ENCODE measurements around the gene MARK4. TPM values are rescaled to one million over a fixed set of nuclear protein-coding genes. Genes with fewer than 3 reads are reported as not detected.
"Not testable (repeated sequence)": the region's sequence is repeated elsewhere in the genome, so short reads cannot be mapped to it uniquely, and the experiment has no call there.

Gene MARK4
- polyA plus RNA-seq, 10 donors = 20.2 to 35.0 (median 28.6) TPM

DNA sequence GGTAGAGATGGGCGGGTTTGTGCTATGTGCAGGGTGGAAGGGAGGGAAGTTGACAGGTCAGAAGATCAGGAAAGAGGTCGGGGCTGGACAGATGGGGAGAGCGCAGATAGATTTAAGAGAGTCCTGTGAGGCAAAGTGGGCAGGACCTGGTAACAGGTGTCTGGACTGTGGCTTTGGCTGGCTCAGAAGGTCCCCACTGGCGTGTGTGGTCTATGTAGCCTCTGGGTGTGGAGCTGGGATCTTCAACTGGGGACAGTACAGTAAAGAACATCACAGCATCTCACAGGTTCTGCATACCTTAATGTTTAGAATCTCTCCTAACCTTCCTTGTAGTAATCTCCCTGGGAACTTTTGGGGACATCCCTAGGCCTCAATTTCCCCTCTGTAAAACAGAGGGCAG, 53.9 kb downstream of the MARK4 start:
- no peak for DNase-seq

DNA sequence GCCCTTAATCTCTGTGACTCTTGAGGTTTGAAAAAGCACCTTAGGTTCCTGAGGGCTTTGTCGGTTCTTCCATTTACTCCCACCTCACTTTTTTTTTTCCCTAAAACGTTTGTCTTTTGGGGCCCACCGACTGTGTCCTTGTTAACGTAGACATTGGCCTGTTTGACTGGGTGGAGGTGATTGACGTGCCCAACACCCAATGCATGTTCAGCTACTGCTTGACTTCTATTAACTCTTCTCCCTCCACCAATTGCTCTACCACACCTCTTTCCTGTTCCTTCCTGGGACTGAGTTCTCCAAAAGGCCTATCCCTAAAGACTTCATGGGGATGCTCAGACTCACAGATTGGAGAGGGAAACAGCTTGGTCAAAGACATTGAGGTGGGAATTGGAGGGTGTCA, 54.4 kb downstream of the MARK4 start:
- no peak for DNase-seq

DNA sequence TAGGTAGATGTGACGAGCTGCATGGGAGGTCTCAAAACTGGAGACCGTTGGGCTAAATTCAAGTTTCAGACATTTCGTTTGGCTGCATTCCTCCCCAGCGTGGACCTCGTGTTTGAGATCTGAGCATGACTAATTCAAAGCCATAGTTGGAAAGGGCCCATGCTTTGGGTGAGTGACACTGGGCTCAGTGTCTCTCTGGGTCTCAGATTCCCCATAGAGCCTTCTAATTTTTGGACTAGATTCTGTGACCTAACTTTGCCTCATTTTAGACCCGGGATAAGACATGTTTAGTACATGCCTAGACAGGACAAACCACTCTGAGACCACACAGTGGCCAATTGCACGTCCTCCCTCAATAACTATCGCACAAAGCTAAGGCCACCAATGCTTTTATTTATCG, 55.0 kb downstream of the MARK4 start:
- no peak for DNase-seq

DNA sequence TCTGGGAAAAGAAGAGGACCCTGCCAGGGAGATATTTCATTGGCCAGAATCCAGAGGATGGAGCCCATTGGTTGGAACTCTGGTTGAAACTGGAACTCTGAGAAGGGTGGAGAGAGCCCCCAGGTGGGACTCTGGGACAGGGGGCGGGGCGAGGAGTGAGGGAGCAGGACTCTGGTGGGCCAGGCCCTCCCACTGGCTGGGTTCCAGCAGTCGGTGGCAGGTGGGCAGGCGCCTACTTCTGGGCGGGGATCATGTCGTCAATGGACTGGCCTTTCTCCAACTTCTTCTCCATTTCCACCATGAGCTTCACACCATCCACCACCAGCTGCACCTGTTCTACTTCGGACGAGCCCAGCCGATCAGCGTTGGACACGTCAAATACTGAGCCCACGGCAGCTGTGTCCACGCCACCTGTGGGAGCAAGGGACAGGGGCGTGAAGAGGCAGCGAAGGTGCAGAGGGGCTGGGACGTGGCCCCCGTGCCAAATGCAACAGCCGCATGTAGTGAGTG, 55.5 kb downstream of the MARK4 start:
- peak; percentile 53 to 69 (median 53) for DNase-seq

DNA sequence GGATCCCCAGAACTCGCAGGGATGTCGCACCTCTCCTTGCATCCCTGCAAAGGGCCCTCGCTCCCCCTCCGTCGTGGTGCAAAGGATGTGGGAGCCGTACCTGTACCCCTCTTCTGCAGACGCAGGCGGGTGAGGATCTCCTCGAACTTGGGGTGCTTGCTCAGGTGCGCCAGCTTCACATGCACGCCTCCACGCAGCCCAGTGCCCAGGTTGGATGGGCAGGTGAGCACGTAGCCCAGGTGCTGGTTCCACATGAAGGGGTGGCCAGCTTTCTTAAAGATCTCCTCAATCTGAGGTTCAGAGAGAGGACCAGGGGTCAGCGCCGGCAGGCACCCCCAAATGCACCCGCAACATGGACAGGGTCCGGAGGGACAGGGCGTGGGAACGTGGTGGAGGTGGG, 56.3 kb downstream of the MARK4 start:
- no peak for DNase-seq

DNA sequence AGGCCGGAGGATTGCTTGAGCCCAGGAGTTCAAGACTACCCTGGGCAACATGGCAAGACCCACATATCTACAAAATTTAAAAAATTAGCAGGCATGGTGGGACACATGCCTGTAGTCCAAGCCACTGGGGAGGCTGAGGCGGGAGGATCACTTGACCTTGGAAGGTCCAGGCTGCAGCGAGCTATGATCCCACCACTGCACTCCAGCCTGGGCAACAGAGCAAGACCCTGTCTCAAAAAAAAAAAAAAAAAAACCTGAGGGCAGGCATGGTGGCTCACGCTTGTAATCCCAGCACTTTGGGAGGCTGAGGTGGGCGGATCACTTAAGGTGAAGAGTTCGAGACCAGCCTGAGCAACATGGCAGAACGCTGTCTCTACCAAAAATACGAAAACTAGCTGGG, 58.3 kb downstream of the MARK4 start:
- DNase-seq = not testable (repeated sequence)

DNA sequence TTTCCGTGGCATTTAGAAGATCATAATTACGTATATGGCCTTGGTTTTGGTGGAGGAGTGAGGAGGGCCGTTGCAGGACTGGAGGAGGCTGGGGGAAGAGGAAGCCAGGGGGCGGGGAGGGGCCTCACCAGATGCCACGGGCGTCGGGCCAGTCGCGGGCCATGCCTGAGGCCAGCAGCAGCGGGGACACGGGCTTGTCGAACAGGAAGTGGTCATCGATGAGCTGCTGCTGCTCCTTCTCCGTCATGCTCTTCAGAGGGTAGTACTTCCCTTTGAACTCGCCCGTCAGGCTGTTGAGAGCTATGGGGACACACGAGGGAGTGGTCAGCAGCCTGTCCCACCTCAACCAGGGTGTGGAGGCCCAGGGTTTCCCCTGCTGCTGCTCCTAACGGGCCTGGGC, 60.5 kb downstream of the MARK4 start:
- peak in 1 of 3 donors; percentile 52 for DNase-seq

DNA sequence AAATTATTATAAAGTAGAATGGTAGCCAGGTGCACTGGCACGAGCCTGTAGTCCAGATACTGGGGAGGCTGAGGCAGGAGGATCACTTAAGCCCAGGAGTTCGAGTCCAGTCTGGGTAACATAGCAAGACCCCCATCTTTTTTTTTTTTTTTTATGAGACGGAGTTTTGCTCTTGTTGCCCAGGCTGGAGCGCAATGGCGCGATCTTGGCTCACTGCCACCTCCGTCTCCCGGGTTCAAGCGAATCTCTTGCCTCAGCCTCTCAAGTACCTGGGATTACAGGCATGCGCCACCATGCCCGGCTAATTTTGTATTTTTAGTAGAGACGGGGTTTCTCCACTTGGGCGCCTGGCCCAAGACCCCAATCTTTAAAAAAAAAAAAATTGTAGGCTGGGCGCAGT, 61.2 kb downstream of the MARK4 start:
- not testable (repeated sequence) for DNase-seq

DNA sequence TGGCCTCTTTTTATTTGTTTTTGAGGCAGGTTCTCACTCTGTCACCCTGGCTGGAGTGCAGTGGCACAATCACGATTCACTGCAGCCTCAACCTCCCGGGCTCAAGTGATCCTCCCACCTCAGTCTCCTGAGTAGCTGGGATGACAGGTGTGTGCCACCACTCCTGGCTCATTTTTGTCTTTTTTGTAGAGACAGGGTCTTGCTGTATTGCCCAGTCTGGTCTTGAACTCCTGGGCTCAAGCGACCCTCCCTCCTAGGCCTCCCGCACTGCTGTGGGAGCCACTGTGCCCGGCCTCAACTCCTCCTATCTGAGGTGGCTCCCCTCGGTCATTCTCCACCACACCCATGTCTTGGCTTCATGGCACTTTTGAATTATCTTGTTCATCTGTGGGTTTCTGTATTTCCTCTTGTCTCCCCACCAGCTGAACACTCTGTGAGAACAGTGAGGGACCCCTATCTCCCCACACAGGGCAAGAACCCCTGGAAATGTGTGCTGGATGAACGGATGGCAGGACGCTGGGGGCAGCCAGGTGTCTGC, 63.7 kb downstream of the MARK4 start:
- no peak for DNase-seq

DNA sequence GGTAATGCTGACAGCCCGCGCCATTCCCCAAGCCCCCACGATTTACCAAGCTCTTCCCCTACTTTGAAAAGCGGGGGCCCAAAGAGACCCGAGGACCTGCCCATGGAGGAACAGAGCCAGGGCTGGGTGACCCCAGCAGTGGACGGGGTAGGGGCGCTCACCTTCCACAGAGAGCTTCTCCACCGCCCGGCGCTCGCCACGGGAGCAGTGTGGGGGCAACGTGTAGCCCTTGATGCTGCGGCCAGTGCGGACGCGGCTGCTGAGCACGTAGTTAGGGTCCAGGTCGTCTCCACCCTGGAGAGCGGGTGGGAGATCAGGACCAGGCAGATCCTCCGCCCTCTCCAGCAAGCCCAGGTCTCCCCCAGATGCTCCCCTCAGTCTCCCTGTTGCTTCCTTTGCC, 64.2 kb downstream of the MARK4 start:
- no peak for DNase-seq

DNA sequence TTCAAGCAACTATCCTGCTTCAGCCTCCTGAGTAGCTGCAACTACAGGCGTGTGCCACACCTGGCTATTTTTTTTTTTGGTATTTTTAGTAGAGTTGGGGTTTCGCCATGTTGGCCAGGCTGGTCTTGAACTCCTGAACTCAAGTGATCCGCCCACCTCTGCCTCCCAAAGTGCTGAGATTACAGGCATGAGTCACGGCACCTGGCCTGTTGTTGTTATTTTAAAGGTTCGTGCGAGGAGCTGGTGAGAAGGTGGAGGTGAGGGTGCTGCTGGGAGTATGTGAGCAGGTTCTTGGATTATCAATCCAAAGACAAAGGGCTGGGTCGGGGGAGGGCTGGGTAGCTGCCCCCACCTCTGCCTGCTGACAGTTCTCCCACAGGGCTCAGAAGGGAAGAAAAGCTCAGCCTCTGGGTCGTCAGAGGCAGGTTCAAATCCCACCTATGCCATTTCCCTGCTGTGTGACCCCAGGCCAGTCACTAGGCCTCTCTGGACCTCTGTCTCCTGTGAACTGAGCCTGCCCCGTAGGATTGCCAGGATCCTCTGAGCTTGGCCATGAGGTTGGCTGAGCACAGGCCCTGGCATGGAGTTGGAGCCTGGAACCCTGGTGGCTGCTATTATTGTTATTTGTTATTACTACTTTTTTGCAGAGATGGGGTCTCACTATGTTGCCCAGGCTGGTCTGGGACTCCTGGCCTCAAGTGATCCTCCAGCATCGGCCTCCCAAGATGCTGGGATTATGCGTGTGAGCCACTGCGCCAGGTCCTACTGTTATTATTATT, 70.1 kb downstream of the MARK4 start:
- no peak for DNase-seq

DNA sequence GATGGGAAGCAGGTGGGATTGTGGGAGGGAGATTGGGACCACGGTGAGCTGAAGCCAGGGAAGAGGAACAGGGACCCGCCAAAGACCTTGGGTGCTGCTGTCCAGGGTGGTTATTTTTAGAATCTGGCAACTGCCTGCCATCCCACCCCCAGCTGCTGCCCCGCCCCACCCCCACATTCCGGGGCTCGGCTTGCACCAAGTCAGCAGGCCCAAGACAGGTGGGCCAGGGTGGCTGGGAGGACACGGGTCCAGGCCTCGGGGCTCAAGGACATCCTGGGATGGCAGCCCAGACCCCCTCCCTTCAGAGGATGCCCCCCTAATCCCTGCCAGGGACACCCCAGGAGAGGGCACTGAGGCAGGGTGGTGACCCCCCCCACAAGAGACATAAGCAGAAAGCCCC, 70.8 kb downstream of the MARK4 start:
- DNase-seq = peak in 1 of 3 donors; percentile 52

DNA sequence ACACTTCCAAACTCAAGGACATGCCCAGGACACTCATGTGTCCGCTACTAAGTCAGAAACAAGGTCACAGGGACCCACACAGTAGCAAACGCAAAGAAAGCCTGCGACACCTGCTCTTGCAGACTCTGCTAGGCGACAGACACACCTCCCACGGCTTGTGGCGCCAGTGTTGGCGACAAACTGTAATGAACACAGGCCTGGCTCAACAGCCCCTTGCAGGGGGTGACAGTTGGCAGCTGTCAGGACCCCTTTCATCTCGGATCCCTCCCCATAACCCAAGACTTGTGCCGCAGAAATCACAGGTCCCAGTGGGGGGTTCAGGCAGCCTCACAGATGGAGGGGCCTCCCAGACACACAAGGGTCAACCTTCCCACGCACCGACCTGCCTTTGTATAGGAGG, 71.2 kb downstream of the MARK4 start:
- DNase-seq = no peak

DNA sequence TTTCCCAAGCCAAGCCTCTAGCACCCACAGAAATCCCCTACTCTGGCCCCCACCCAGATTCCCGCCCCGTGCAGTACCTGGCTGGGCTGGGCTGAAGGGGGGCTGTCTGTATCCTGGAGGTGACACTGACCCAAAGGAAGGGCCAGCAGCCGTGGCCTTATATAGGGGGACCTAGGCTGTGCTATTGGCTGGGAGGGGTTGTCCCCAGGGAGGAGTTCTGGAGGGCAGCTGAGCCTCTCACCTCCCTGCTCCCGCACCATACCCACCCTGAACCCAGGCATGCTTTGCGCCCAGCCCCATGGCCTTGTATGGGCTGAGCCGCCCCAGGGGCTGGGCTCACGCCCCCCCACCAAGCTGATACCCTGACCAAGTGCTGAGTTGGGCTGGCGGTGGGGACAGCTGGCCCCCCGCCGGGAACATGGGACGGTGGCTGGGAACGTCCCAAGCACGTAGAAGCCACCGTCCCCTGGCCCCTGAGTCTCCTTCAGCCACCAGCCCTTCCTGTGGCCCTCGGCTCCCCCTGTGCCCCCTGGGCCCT, 71.7 kb downstream of the MARK4 start, which contains the start of gene CKM:
Gene CKM, minus strand, starts transcription at position 132 of the 538 bp plus-strand sequence. CDS start 3,162 bp downstream, outside the sequence.
- peak; percentile 55 to 69 (median 62) for DNase-seq

DNA sequence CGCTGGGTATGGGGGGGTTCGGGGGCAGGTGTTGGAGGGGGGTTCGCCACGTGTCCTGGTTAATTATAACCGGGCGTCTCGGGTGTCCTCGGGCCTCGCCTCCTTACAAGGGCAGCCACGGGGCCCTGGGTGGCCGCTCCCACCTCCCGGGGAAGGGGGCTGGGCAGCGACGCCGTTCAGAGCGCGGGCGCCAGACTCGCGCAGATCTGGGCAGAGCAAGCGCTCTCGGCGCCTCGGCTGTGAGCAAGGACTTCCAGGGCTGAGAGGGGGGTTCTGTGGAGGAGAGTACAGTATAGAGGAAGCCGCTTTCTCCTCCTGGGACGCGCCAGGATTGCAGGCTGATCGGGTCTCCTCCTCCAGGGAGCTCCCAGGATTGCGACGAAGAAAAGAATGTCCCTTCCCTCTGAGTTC, 72.6 kb downstream of the MARK4 start:
- DNase-seq = peak; percentile 65 to 68 (median 66)

DNA sequence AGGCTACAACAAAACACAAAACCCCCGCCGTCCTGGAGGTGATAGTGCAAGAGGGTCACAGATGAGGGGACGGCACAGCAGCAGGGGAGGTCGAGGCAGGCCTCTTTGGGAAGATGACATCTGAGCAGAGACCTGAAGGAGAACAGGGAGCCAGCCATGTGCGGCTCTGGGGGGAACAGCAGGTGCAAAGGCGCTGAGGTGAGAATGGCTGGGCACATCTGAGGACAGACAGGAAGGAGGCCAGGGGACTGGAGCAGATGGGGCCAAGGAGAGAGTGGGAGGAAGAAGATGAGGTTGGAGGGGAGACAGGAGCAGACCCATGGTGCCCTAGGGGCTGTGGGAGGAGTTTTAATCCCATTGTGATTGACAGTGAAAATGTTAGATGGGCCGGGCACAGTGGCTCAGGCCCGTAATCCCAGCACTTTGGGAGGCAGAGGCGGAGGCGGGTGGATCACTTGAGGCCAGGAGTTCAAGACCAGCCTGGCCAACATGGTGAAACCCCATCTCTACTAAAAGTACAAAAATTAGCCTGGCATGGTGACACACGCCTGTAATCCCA, 73.4 kb downstream of the MARK4 start:
- no peak for DNase-seq

DNA sequence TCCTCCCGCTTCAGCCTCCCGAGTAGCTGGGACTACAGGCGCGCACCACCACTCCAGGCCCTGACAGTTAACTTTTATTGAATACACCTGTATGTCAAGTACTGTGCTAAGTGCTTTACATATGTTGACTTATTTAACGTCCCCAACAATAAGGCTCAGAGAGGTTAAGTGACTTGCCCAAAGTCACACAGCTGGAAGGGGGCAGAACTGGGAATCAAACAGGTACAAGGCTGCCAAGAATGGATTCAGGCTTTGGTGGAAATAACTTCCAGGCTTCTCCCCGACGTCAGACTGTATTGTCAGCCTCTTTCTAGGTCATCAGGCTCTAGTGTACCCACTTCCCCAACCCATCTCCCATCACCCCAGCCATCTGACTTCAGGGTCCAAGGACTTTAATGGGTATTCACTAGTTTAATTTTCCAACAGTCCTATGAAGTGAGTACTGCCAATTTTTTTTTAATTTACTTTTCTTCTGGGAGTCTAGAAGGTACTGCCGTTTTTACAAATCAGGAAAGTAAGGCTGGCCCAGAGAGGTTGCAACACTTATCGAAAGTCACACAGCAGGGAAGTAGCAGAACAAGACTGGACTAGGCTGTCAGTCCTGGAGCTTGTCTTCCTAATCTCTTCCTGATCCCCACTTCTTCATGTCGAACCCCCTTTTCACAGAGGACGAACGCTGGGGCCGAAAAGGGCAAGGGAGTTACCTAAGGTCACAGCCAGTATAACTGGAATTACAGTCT, 76.5 kb downstream of the MARK4 start:
- no peak for DNase-seq

DNA sequence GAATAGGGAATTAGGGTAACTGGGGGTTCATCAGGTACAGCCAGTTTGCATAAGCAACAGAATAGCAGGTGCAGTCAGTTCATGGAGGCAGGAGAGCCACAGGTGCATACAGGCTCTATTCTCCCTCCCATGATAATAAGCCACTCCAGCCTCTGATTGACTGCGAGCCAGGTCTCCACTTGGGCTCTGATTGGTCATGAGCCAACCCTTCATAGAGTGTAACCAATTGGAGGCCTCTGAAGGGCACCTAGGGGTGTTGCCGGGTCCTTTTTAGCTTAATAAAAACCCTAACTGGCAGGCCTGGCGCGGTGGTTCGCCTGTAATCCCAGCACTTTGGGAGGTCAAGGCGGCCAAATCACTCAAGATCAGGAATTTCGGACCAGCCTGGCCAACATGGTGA, 80.3 kb downstream of the MARK4 start:
- no peak for DNase-seq

DNA sequence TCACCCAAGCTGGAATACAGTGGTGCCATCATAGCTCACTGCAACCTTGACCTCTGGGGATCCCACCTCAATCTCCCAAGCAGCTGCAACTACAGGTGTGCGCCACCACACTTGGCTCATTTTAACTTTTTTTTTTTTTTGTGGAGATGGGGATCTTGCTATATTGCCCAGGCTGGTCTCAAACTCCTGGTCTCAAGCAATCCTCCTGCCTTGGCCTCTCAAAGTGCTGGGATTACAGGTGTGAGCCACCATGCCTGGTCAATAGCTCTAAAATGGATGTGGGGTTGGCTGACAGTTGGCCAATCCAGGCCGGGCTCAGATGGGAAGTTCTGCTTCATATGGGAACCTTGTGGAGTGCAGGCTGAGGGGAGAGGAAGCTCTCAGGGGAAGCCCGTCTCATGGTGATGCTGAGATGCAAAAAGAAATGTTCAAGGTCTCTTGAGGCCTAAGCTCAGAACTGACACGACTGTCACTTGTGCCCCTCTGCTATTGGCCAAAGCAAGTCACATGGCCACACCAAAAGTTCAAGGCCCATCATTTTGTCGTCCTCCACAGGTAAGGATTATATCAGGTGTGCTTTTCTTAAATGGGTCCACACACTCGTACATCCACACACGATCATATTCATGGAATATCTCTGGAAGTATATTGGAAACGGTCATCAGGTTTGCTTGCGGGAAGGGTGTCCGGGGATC, 82.7 kb downstream of the MARK4 start:
- no peak for DNase-seq

DNA sequence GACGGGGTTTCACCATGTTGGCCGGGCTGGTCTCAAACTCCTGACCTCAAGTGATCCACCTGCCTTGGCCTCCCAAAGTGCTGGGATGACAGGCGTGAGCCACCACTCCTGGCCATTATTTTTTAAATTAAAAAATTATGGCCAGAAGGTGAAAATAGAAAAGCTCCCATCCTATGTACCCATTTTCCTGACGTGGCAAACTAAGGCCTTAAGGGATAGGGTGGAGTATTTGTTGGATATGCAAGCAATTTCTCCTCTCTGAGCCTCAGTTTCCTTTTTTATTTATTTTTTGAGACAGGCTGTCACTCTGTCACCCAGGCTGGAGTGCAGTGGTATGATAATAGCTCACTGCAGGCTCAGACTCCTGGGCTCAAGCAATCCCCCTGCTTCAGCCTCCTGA, 83.8 kb downstream of the MARK4 start:
- DNase-seq = not testable (repeated sequence)

DNA sequence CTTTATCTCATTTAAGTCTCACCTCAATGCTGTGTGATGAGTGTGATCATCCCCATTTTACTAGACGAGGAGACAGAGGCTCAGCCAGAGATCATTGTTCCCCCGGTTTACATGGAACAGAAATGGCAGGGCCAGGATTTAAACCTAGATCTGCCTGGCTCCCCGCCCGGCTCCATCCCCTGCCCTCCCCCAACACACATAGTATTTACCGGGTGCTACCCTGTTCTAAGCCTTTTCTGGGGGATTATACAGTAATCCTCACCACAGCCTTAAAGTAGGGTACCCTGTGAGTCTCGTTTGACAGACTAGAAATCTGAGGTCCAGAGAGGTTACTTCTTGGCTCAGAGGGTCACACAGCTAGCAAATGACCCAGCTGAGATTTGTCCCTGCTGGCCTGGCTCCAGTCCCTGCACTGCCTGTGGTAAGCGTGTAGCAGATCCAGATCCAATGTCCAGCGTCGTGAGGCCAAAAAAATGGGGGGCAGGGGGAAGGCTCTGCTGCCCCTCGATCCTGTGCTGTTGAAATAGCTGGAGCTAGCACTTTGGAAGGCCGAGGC, 85.7 kb downstream of the MARK4 start:
- DNase-seq = no peak

All from muscle of back (tissue), 11 donors.